Activated naive CD8-positive, alpha-beta T cell treated with anti-CD3 and anti-CD28 coated beads, Interleukin-2, amount 50 U/mL, for 24 hours (primary cell): Measurements from ENCODE around the gene FBN2.
"Not testable (repeated sequence)": the region's sequence is repeated elsewhere in the genome, so short reads cannot be mapped to it uniquely, and the experiment has no call there.

Experiments
- ATAC-seq: fragments of 150-1000 bp; cut with Tn5 transposase; one replicate; pipeline ENCODE4 v1.10.0; 2021
- DNase-seq: peaks from one replicate; pipeline ENCODE4 v3.0.0; 2021
- H3K27ac Mint-ChIP-seq: one replicate; pipeline ENCODE4 v1.8.0; 2021; ENCODE audit warnings: mild to moderate bottlenecking, mixed read lengths
- H3K27me3 Mint-ChIP-seq: one replicate; pipeline ENCODE4 v1.8.0; 2021; ENCODE audit warnings: mixed read lengths
- H3K36me3 Mint-ChIP-seq: one replicate; pipeline ENCODE4 v1.8.0; 2021; ENCODE audit warnings: low read depth, mixed read lengths
- H3K4me1 Mint-ChIP-seq: one replicate; pipeline ENCODE4 v1.8.0; 2021; ENCODE audit warnings: mixed read lengths
- H3K4me3 Mint-ChIP-seq: one replicate; pipeline ENCODE4 v1.8.0; 2021; ENCODE audit warnings: mild to moderate bottlenecking, moderate library complexity, mixed read lengths
- H3K9me3 Mint-ChIP-seq: one replicate; pipeline ENCODE4 v1.8.0; 2021; ENCODE audit warnings: mixed read lengths

Gene FBN2

DNA sequence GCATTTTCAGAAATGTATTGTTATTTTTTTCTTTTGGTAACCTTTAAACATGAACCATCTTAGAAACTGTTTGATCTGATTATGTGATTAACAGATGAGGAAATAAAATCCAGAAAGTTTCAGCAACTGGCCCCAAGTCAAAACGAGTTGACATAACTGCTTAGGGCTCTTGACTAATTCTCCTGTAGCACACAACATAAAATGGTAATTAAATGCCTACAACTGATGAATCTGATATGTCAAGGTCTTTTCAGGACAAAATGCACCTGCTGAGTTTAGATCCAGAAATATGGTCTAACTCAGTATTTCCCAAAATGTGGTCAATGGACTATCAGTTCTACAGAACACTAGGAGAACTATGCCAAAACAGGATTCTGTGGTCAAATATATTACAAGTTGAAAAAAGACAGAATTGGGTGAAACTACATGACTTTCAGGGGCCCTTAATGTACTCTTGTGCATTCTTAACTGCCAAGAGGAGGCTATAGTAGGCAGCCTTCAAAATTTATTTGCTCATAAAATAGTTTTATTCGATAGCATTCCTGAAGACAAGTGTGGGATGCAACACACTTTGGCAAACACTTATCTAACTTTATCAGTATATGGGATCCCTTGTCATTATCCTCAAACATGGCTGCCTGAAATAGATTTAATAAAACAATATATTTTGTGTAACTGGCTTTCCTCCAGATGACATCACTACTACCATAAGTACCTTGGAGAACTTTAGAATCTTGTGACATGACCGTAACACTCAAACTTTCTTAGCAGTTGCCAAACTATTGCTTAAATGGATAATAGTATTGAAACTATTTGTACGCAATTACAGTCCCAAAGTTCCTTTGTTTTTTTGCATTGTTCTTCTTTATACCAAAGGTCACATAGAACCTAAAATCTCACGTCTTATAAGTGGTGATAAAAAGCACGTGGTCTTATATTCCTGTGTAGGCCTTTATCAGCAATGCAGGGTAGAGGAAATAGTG lies 59.4 kb downstream of the FBN2 start:
- Mint-ChIP-seq H3K36me3 (no peaks in the 10 kb centered on the region), H3K27me3 (no peaks in the 10 kb centered on the region), H3K4me3 (no peak overlapping the region), H3K27ac (no peak overlapping the region), H3K9me3 (no peaks in the 10 kb centered on the region), H3K4me1 (no peaks in the 10 kb centered on the region)
- DNase-seq (no peak), ATAC-seq (no peak)

- Mint-ChIP-seq H3K27ac (no peak overlapping the region), H3K4me1 (no peaks in the 10 kb centered on the region), H3K27me3 (no peaks in the 10 kb centered on the region), H3K4me3 (no peak overlapping the region), H3K9me3 (no peaks in the 10 kb centered on the region), H3K36me3 (no peaks in the 10 kb centered on the region)
- ATAC-seq (no peak), DNase-seq (no peak)
These were observed 60.1 kb downstream of the FBN2 start for GRCh38 chr5:128477944-128478343.

GRCh38 chr5:128475693-128476092 lies 62.4 kb downstream of the FBN2 start:
- Mint-ChIP-seq H3K36me3 (no peaks in the 10 kb centered on the region), H3K9me3 (no peaks in the 10 kb centered on the region), H3K4me3 (no peak overlapping the region), H3K27ac (no peak overlapping the region), H3K4me1 (no peaks in the 10 kb centered on the region), H3K27me3 (no peaks in the 10 kb centered on the region)
- DNase-seq, result no peak
- ATAC-seq, result no peak

DNA sequence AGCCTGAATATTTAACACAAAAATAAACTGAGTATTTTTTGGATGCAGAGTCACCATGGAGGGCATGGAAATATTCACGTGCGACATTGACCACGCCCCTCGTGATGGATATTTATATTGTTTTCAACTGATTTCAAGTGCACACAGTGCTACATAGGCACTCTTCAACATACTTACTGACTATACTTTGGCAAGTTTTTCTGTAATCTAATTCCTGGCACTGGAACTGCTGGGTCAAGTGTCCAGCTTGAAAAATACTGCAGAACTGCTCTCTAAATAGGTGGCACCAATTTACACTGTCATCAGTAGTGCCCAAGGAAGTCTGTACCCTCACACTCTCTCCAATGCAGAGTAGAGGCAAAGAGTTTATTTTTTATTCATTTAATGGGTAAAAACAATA lies 65.1 kb downstream of the FBN2 start:
- H3K36me3 Mint-ChIP-seq, result no peaks in the 10 kb centered on the region
- no peaks in the 10 kb centered on the region for H3K9me3 Mint-ChIP-seq
- no peaks in the 10 kb centered on the region for H3K4me1 Mint-ChIP-seq
- no peak overlapping the region for H3K4me3 Mint-ChIP-seq
- ATAC-seq (no peak), DNase-seq (no peak)
- H3K27ac Mint-ChIP-seq, result no peak overlapping the region
- H3K27me3 Mint-ChIP-seq, result no peaks in the 10 kb centered on the region

- Mint-ChIP-seq H3K27me3 (no peaks in the 10 kb centered on the region), H3K4me3 (no peak overlapping the region), H3K27ac (no peak overlapping the region), H3K9me3 (no peaks in the 10 kb centered on the region), H3K4me1 (no peaks in the 10 kb centered on the region), H3K36me3 (no peaks in the 10 kb centered on the region)
- DNase-seq, result no peak
- no peak for ATAC-seq
These were observed 66.0 kb downstream of the FBN2 start for GRCh38 chr5:128472036-128472435.

DNA sequence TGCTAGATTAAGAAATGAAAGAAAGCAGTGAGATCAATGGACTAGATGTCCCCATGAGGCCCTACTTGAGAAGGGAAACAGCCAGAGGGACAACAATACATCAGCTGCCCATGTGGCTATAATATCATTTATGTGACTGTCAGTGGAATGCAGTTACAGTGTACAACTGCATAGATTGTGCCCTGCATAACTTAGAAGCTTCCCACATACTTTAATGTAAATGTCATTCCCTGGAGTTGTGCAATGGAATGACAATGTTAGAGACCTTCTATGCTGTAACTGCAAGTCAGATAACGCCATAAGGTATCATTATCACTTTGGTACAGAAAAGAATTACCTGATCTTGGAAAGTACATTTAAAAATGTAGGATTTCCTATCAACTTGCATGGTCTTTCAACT lies 67.4 kb downstream of the FBN2 start:
- no peaks in the 10 kb centered on the region for H3K36me3 Mint-ChIP-seq
- no peak for ATAC-seq
- no peaks in the 10 kb centered on the region for H3K27me3 Mint-ChIP-seq
- H3K27ac Mint-ChIP-seq, result no peak overlapping the region
- no peak overlapping the region for H3K4me3 Mint-ChIP-seq
- H3K9me3 Mint-ChIP-seq, result no peaks in the 10 kb centered on the region
- DNase-seq, result no peak
- H3K4me1 Mint-ChIP-seq, result no peaks in the 10 kb centered on the region

DNA sequence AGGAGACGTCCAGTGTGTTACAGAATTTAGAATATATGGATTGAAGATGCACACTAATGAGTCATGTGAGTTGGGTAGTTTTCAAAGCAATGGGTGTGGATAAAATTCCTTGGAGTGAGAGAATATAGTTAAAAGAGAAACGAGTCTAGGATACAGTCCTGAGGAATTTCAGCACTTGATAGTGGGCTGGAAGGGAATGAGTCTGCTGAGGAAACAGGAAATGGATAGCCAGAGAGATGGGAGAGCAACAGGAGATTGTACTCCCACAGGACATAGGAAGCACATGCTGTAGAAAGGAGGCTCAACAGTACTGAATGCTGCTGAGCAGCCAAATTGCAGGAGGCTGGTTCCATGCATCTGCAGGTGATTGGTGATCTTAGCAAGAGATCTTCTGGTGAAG lies 68.1 kb downstream of the FBN2 start:
- Mint-ChIP-seq H3K4me3 (no peak overlapping the region), H3K27me3 (no peaks in the 10 kb centered on the region), H3K9me3 (no peaks in the 10 kb centered on the region), H3K27ac (no peak overlapping the region), H3K4me1 (no peaks in the 10 kb centered on the region), H3K36me3 (no peaks in the 10 kb centered on the region)
- ATAC-seq (no peak), DNase-seq (no peak)

DNA sequence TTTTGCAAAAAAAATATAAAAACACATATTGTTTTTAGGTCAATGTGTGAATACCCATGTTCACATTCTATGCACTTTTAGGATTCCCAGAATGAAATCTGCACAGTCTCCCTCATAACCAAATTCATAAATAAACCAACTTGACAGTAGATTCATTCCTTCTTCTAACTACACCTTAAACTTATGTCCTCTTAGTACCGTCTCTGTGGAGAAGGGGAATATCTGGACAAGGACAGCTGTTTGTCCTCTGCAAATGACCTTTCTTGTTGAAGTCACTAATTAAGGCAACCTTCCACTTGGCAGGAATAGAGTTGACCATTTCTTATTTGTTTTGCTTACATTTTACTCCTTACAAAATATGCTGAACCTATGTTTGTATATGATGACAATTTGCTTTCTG lies 71.1 kb downstream of the FBN2 start:
- ATAC-seq, result no peak
- Mint-ChIP-seq H3K27me3 (no peaks in the 10 kb centered on the region), H3K4me1 (no peaks in the 10 kb centered on the region), H3K27ac (no peak overlapping the region), H3K9me3 (no peaks in the 10 kb centered on the region), H3K4me3 (no peak overlapping the region), H3K36me3 (no peaks in the 10 kb centered on the region)
- DNase-seq, result no peak

GRCh38 chr5:128466554-128466953 lies 71.5 kb downstream of the FBN2 start:
- Mint-ChIP-seq H3K27ac (no peak overlapping the region), H3K27me3 (no peaks in the 10 kb centered on the region), H3K4me1 (no peaks in the 10 kb centered on the region), H3K9me3 (no peaks in the 10 kb centered on the region), H3K4me3 (no peak overlapping the region), H3K36me3 (no peaks in the 10 kb centered on the region)
- no peak for ATAC-seq
- no peak for DNase-seq

- no peaks in the 10 kb centered on the region for H3K9me3 Mint-ChIP-seq
- no peaks in the 10 kb centered on the region for H3K36me3 Mint-ChIP-seq
- no peak overlapping the region for H3K4me3 Mint-ChIP-seq
- H3K4me1 Mint-ChIP-seq, result no peaks in the 10 kb centered on the region
- DNase-seq (no peak), ATAC-seq (no peak)
- H3K27me3 Mint-ChIP-seq, result no peaks in the 10 kb centered on the region
- H3K27ac Mint-ChIP-seq, result no peak overlapping the region
These were observed 73.4 kb downstream of the FBN2 start for GRCh38 chr5:128464596-128464995.

DNA sequence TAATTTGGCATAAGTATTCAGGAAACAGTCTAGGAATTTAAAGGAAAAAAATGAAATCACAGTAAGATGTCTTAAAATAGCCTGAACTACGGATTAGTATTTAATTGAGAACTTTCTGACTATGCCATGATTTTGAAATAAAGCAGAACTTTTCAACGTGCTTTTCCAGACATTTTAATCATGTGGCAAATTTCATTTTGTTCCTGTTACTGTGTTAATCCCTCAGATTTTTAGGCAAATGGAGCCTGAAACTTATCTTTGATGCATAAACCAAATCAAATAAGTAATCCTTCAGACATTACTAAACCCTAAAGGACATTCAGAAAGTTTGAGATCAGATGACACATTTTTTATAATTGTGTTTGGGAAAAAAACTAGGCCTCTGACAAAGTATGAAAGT lies 75.7 kb downstream of the FBN2 start:
- Mint-ChIP-seq H3K36me3 (no peaks in the 10 kb centered on the region), H3K9me3 (no peaks in the 10 kb centered on the region), H3K4me1 (no peaks in the 10 kb centered on the region), H3K27me3 (no peaks in the 10 kb centered on the region), H3K4me3 (no peak overlapping the region), H3K27ac (no peak overlapping the region)
- DNase-seq (no peak), ATAC-seq (no peak)

DNA sequence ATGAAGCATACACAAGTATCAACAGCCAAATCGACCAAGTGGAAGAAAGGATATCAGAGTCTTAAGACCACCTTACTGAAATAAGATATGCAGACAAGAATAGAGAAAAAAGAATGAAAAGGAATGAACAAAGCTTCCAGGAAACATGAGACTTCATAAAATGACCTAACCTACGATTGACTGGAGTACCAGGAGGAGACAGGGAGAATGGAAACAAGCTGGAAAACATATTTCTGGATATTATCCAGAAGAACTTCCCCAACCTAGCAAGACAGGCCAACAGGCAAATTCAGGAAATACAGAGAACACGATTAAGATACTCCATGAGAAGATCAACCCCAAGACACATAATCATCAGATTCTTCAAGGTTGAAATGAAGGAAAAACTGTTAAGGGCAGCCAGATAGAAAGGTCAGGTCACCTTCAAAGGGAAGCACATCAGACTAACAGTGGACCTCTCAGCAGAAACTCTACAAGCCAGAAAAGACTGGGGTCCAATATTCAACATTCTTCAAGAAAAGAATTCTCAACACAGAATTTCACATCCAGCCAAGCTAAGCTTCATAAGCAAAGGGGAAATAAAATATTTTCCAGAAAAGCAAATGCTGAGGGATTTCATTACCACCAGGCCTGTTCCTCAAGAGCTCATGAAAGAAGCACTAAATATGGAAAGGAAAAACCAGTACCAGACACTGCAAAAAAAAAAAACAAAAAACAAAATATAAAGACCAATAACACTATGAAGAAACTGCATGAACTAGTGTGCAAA lies 80.7 kb downstream of the FBN2 start:
- not testable (repeated sequence) for H3K27me3 Mint-ChIP-seq, ATAC-seq, H3K9me3 Mint-ChIP-seq, DNase-seq, H3K4me1 Mint-ChIP-seq, H3K4me3 Mint-ChIP-seq, H3K27ac Mint-ChIP-seq, H3K36me3 Mint-ChIP-seq

DNA sequence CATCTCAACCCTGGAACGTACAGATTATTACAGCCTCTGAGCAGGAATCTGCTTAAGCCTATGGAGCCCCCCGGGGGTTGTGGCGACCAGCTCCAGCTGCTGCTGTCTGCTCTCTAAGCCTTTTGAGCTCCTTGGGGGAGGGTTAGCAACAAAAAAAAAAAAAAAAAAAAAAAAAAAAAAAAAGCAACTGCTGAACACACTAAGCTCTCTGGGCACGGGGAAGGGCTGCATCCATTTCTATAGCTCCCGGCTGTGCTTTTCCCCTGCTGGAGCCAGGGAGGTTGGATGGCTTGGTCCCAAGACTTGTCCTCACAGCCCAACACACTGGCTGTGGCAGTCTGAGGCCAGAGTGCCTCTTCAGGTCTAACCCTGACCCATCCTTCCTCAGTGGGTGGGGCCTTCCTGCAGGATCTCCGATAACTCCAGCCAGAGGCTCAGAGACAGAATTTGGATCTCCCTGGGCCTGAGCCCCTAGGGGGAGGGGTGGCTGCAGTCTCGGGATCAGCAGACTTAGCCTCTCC lies 82.1 kb downstream of the FBN2 start:
- ATAC-seq (no peak), DNase-seq (no peak)
- Mint-ChIP-seq H3K27me3 (no peaks in the 10 kb centered on the region), H3K4me1 (no peaks in the 10 kb centered on the region), H3K27ac (no peak overlapping the region), H3K36me3 (no peaks in the 10 kb centered on the region), H3K9me3 (peaks cover 2% of the 10 kb centered on the region), H3K4me3 (no peak overlapping the region)

- Mint-ChIP-seq H3K9me3 (peaks cover 11% of the 10 kb centered on the region), H3K36me3 (no peaks in the 10 kb centered on the region), H3K4me3 (no peak overlapping the region), H3K27me3 (no peaks in the 10 kb centered on the region), H3K4me1 (no peaks in the 10 kb centered on the region), H3K27ac (no peak overlapping the region)
- DNase-seq, result no peak
- ATAC-seq, result no peak
These were observed 84.9 kb downstream of the FBN2 start for GRCh38 chr5:128453121-128453520.

- not testable (repeated sequence) for DNase-seq, H3K27me3 Mint-ChIP-seq, H3K36me3 Mint-ChIP-seq, H3K4me3 Mint-ChIP-seq, H3K27ac Mint-ChIP-seq, ATAC-seq, H3K4me1 Mint-ChIP-seq
- peaks cover 21% of the 10 kb centered on the region for H3K9me3 Mint-ChIP-seq
These were observed 90.8 kb downstream of the FBN2 start for GRCh38 chr5:128447224-128447623.
